Measurements from ENCODE around the gene CORO6. TPM values are rescaled to one million over a fixed set of nuclear protein-coding genes. Genes with fewer than 3 reads are reported as not detected.

The CORO6 gene
- total and polyA plus RNA-seq, 2 of the 13 experiments (the other 11 are each of a cell fraction or from before 2014, with no cell fraction given) = 0.42 to 0.82 TPM

DNA sequence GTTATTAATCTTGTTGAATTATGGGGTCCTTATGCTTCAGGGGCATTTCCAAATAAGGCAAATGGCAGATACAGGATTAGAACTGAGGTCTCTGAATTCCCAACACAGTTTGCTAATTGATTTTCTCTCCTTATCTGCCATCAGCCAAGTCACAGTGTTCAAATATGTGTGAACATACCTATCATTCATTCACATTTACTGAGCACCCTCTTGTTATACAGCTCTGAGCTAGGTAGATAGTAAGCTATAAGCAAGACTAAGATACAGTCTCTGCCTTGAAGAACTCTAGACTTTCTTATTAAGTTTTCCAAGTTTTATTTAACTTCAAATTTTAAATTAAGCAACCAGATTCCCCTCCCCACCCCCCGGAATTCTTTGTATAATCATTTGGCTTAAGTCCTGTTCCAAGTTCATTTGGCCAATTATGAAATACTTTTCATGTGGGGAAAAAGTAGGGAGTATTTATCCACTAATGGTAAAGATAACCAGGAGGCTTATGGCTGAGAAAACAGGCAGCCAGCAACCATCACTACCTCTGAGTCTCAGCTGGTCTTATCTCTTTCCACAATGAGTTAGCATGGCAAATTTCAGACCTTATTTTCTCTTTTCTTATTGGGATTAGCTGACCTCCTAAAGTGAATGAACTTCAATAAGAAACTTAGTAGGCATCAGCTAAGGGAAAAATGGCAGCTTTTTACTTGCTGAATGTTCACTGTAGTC lies 31.4 kb upstream of the CORO6 start:
- Histone ChIP-seq H3K36me3 (replicated peaks in 1 of 2; ENCODE audit: control insufficient read depth in 1 of 2, insufficient read depth in 2 of 2, low read length in 2 of 2) (no peaks in the 10 kb centered on the region), H3K27me3 (ENCODE audit: control insufficient read depth in 1 of 2, insufficient read depth in 2 of 2, low read length in 2 of 2) (no peaks in the 10 kb centered on the region), H3K4me3 (replicated peaks in 1 of 3; ENCODE audit: insufficient read depth in 1 of 3, low read depth in 2 of 3, low read length in 3 of 3) (no peak overlapping the region), H3K9ac (ENCODE audit: insufficient read depth, low read depth, low read length) (no peak overlapping the region), H3K79me2 (ENCODE audit: insufficient read depth, low read length) (no peaks in the 10 kb centered on the region), H3K9me3 (ENCODE audit: low read length) (no peaks in the 10 kb centered on the region), H2AFZ (ENCODE audit: low read length) (no peak overlapping the region), H4K20me1 (ENCODE audit: insufficient read depth, low read length) (no peaks in the 10 kb centered on the region), H3K4me2 (ENCODE audit: low read depth, low read length) (no peak overlapping the region), H3K27ac (ENCODE audit: extremely low read length, insufficient read depth, low read length) (no peak overlapping the region), H3K4me1 (ENCODE audit: insufficient read depth, low read length) (no peaks in the 10 kb centered on the region)
- WGBS (ENCODE audit: low lambda C conversion rate) = 68% methylated on average over 1 of the region's 1 CpG
- in situ Hi-C loops (cut with HindIII; ENCODE audit: extremely low pct_ligation_motif_present, low pct_unique_long_range_greater_than_20kb) (no loop called here), intact Hi-C loops (cut with micrococcal nuclease; ENCODE audit: unreplicated experiment) (no loop called here)
- no TSS peak for BruUV-seq (replicated peaks)
- DNase-seq (ENCODE audit: low spot score) (no peak), FAIRE-seq (no peak), ATAC-seq (no peak)
- CTCF ChIA-PET (ENCODE audit: low intra/inter-chr PET ratio, low total read pairs) = no interaction called here
- POLR2A ChIA-PET = interaction anchor here (0.8 to 0.9 kb wide), 2 partner anchors 15 to 360 kb away, joined by 3 read pairs; partner anchors contain the start of gene NUFIP2
- no peak for TF ChIP-seq ZNF576 (CRISPR knock-in tag; IDR thresholded peaks at IDR 0.05)
- TF ChIP-seq GTF2F1 (IDR thresholded peaks at IDR 0.05; ENCODE audit: low read length) = no peak
- no peak for TF ChIP-seq ZNF615 (CRISPR knock-in tag; IDR thresholded peaks at IDR 0.05; ENCODE audit: borderline replicate concordance)
- TF ChIP-seq, protein P1, sequence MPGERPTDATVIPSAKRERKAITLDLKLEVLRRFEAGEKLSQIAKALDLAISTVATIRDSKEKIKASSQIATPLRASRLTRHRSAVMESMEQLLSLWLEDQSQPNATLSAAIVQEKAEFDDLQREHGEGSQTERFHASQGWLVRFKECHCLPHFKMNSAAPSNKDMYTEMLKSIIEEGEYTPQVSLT (CRISPR knock-in tag; IDR thresholded peaks at IDR 0.05; ENCODE audit: borderline replicate concordance, low read depth) = no peak
- TF ChIP-seq, protein P2, sequence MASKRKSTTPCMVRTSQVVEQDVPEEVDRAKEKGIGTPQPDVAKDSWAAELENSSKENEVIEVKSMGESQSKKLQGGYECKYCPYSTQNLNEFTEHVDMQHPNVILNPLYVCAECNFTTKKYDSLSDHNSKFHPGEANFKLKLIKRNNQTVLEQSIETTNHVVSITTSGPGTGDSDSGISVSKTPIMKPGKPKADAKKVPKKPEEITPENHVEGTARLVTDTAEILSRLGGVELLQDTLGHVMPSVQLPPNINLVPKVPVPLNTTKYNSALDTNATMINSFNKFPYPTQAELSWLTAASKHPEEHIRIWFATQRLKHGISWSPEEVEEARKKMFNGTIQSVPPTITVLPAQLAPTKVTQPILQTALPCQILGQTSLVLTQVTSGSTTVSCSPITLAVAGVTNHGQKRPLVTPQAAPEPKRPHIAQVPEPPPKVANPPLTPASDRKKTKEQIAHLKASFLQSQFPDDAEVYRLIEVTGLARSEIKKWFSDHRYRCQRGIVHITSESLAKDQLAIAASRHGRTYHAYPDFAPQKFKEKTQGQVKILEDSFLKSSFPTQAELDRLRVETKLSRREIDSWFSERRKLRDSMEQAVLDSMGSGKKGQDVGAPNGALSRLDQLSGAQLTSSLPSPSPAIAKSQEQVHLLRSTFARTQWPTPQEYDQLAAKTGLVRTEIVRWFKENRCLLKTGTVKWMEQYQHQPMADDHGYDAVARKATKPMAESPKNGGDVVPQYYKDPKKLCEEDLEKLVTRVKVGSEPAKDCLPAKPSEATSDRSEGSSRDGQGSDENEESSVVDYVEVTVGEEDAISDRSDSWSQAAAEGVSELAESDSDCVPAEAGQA (IDR thresholded peaks at IDR 0.05; ENCODE audit: low read depth) = no peak
- TF ChIP-seq, protein P2 (CRISPR knock-in tag; IDR thresholded peaks at IDR 0.05; ENCODE audit: borderline replicate concordance) = no peak
- TF ChIP-seq ZNF451 (CRISPR knock-in tag; IDR thresholded peaks at IDR 0.05) = no peak
- TF ChIP-seq, protein P3, sequence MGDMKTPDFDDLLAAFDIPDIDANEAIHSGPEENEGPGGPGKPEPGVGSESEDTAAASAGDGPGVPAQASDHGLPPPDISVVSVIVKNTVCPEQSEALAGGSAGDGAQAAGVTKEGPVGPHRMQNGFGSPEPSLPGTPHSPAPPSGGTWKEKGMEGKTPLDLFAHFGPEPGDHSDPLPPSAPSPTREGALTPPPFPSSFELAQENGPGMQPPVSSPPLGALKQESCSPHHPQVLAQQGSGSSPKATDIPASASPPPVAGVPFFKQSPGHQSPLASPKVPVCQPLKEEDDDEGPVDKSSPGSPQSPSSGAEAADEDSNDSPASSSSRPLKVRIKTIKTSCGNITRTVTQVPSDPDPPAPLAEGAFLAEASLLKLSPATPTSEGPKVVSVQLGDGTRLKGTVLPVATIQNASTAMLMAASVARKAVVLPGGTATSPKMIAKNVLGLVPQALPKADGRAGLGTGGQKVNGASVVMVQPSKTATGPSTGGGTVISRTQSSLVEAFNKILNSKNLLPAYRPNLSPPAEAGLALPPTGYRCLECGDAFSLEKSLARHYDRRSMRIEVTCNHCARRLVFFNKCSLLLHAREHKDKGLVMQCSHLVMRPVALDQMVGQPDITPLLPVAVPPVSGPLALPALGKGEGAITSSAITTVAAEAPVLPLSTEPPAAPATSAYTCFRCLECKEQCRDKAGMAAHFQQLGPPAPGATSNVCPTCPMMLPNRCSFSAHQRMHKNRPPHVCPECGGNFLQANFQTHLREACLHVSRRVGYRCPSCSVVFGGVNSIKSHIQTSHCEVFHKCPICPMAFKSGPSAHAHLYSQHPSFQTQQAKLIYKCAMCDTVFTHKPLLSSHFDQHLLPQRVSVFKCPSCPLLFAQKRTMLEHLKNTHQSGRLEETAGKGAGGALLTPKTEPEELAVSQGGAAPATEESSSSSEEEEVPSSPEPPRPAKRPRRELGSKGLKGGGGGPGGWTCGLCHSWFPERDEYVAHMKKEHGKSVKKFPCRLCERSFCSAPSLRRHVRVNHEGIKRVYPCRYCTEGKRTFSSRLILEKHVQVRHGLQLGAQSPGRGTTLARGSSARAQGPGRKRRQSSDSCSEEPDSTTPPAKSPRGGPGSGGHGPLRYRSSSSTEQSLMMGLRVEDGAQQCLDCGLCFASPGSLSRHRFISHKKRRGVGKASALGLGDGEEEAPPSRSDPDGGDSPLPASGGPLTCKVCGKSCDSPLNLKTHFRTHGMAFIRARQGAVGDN (CRISPR knock-in tag; IDR thresholded peaks at IDR 0.05) = no peak
- no peak for TF ChIP-seq ATM (IDR thresholded peaks at IDR 0.05; ENCODE audit: borderline replicate concordance)
- no peak for TF ChIP-seq ZNF598 (CRISPR knock-in tag; IDR thresholded peaks at IDR 0.05; ENCODE audit: borderline replicate concordance)
- no peak for TF ChIP-seq CEBPG (CRISPR knock-in tag; IDR thresholded peaks at IDR 0.05)
- TF ChIP-seq ZNF124 (CRISPR knock-in tag; IDR thresholded peaks at IDR 0.05) = no peak
- TF ChIP-seq STAT5B (CRISPR knock-in tag; IDR thresholded peaks at IDR 0.05) = no peak
- TF ChIP-seq SAFB2 (CRISPR knock-in tag; IDR thresholded peaks at IDR 0.05; ENCODE audit: borderline replicate concordance, low read depth) = no peak
